HCT116 (cell line): ENCODE data around the gene GOLGA6L2. TPM values are rescaled to one million over a fixed set of nuclear protein-coding genes. Genes with fewer than 3 reads are reported as not detected.
A peak's percentile ranks its signal among the peaks of the same experiment; 100 is the strongest.

Source experiments
- ATAC-seq: fragments of 200-7000 bp; cut with Tn5 transposase; 2 replicates; pipeline ENCODE4 v1.9.1; 2020; ENCODE audit warnings: mild to moderate bottlenecking, moderate library complexity
- BruUV-seq: library from RNA; stranded (reverse); fragments of 400-500 nt; replicated peaks from 2 replicates; lab custom pipeline; 2021; lab: Mats Ljungman, UMichigan
- CTCF ChIA-PET: fragments of 300-600 bp; sonication (Branson Sonifier 250); formaldehyde crosslinking; loops from one replicate; lab custom pipeline; 2021; ENCODE audit warnings: antibody characterized with exemption; lab: Charles Lee
- POLR2A ChIA-PET: fragments of 300-600, 350-600 bp; sonication (Branson Sonifier 250); formaldehyde crosslinking; loops from one replicate; lab custom pipeline; 2021; ENCODE audit warnings: antibody characterized with exemption; lab: Charles Lee
- RAD21 ChIA-PET, 2 experiments: fragments of 300-600 bp; sonication (Branson Sonifier 250); formaldehyde crosslinking; loops; one replicate each; lab custom pipeline; 2023; ENCODE audit warnings: low total read pairs in 2 of 2; ENCODE audit not compliant: uncharacterized antibody in 2 of 2, unreplicated experiment in 2 of 2, low non-redundant PET in 1 of 2; lab: Charles Lee
- DNase-seq: peaks from one replicate; pipeline ENCODE4 v3.0.0-alpha.2; 2010; ENCODE audit warnings: low read depth, low spot score
- H2AFZ ChIP-seq: fragments of 200-600 bp; shearing (Covaris generic), sonication (generic); 2 replicates; pipeline ENCODE4 v1.6.1; 2017; ENCODE audit warnings: low read depth, mixed run types, mixed read lengths, antibody characterized with exemption, low read length; ENCODE audit not compliant: poor library complexity, severe bottlenecking
- H3K27ac ChIP-seq: 2 replicates; pipeline ENCODE4 v1.5.1; 2012; ENCODE audit warnings: low read depth, low read length
- H3K27me3 ChIP-seq: fragments of 200-600 bp; sonication (generic); 2 replicates; pipeline ENCODE4 v1.6.1; 2016; ENCODE audit warnings: mixed run types, low read length, mixed read lengths; ENCODE audit not compliant: insufficient read depth
- H3K36me3 ChIP-seq, 2 experiments: fragments of 200-500 bp in 1 of 2; fragments of 200-600 bp in 1 of 2; sonication (Bioruptor generic) in 1 of 2; sonication (generic) in 1 of 2; 2 replicates each; pipeline versions ENCODE4 v1.5.1 to v1.6.1; 2014 to 2016; ENCODE audit warnings: low read length in 2 of 2, inconsistent platforms in 1 of 2, mixed read lengths in 1 of 2, mixed run types in 1 of 2; ENCODE audit not compliant: insufficient read depth in 2 of 2, control insufficient read depth in 1 of 2
- H3K4me1 ChIP-seq, 2 experiments: fragments of 200-600 bp in 1 of 2; sonication (generic) in 1 of 2; 2 replicates each; pipeline versions ENCODE4 v1.5.1 to v1.6.1; 2012 to 2017; ENCODE audit warnings: low read length in 2 of 2, inconsistent platforms in 1 of 2, mild to moderate bottlenecking in 1 of 2, mixed read lengths in 1 of 2, mixed run types in 1 of 2, moderate library complexity in 1 of 2; ENCODE audit not compliant: insufficient read depth in 2 of 2, control insufficient read depth in 1 of 2
- H3K4me2 ChIP-seq: fragments of 200-600 bp; sonication (generic); 2 replicates; pipeline ENCODE4 v1.6.1; 2017; ENCODE audit warnings: mixed run types, low read length, mixed read lengths
- H3K4me3 ChIP-seq, 2 experiments: fragments of 200-600 bp in 1 of 2; sonication (generic) in 1 of 2; replicated peaks in 1 of 2; 2 replicates each; pipeline ENCODE4 v1.5.1; 2011 to 2016; ENCODE audit warnings: low read length in 2 of 2, control low read depth in 1 of 2, low read depth in 1 of 2, mild to moderate bottlenecking in 1 of 2, mixed read lengths in 1 of 2, mixed run types in 1 of 2
- H3K79me2 ChIP-seq: fragments of 200-600 bp; sonication (generic); 2 replicates; pipeline ENCODE4 v1.6.1; 2017; ENCODE audit warnings: mild to moderate bottlenecking, mixed run types, low read length, moderate library complexity, mixed read lengths; ENCODE audit not compliant: insufficient read depth
- H3K9ac ChIP-seq: fragments of 200-600 bp; sonication (generic); 2 replicates; pipeline ENCODE4 v1.6.1; 2016; ENCODE audit warnings: low read length, mixed read lengths
- H3K9me2 ChIP-seq: fragments of 200-600 bp; sonication (generic), shearing (Covaris generic); 2 replicates; pipeline ENCODE4 v1.6.1; 2017; ENCODE audit warnings: mixed run types, mild to moderate bottlenecking, moderate library complexity; ENCODE audit not compliant: insufficient read depth
- H3K9me3 ChIP-seq, 2 experiments: fragments of 200-500 bp in 1 of 2; fragments of 200-600 bp in 1 of 2; sonication (Bioruptor generic) in 1 of 2; sonication (generic) in 1 of 2; 2 replicates each; pipeline ENCODE4 v1.6.1; 2014 to 2017; ENCODE audit warnings: low read length in 2 of 2, mixed read lengths in 2 of 2, inconsistent platforms in 1 of 2, low read depth in 1 of 2, mild to moderate bottlenecking in 1 of 2, mixed run types in 1 of 2, moderate library complexity in 1 of 2; ENCODE audit not compliant: control insufficient read depth in 1 of 2, insufficient read depth in 1 of 2
- H4K20me1 ChIP-seq: fragments of 200-600 bp; sonication (generic), shearing (Covaris generic); 2 replicates; pipeline ENCODE4 v1.6.1; 2017; ENCODE audit warnings: mixed run types, mild to moderate bottlenecking, moderate library complexity; ENCODE audit not compliant: insufficient read depth
- CTCF ChIP-seq, 3 experiments: fragments of 200-600 bp in 1 of 3; sonication (generic) in 1 of 3; IDR thresholded peaks in 2 of 3; conservative IDR thresholded peaks in 1 of 3; 2 replicates each; pipeline ENCODE4 v1.5.1; 2012 to 2017; ENCODE audit warnings: low read depth in 2 of 3, low read length in 2 of 3, antibody characterized with exemption in 1 of 3, borderline replicate concordance in 1 of 3, control low read depth in 1 of 3, mild to moderate bottlenecking in 1 of 3, mixed read lengths in 1 of 3, mixed run types in 1 of 3, moderate library complexity in 1 of 3; ENCODE audit not compliant: insufficient read depth in 1 of 3
- RAD21 ChIP-seq: IDR thresholded peaks from 2 replicates; pipeline ENCODE4 v1.6.1; 2012; ENCODE audit warnings: low read depth, mild to moderate bottlenecking
- REST ChIP-seq: IDR thresholded peaks from 2 replicates; pipeline ENCODE4 v1.6.1; 2012; ENCODE audit warnings: low read depth
- ZNF274 ChIP-seq: fragments of 200-500 bp; sonication (Bioruptor generic); IDR thresholded peaks from 2 replicates; pipeline ENCODE4 v1.6.1; 2014; ENCODE audit warnings: mild to moderate bottlenecking, low read depth, low read length, inconsistent platforms
- intact Hi-C: fragments of 100-400 bp; cut with micrococcal nuclease; formaldehyde crosslinking; loops from 2 replicates; pipeline ENCODE4 v1.10.0; 2022
- total RNA-seq: library from RNA; stranded (reverse); gene quantifications from one replicate; pipeline ENCODE4 v1.2.1, GENCODE V29; 2021; ENCODE audit not compliant: unreplicated experiment

GOLGA6L2 gene
- total RNA-seq, 1 experiment from 2014 or later = not detected

- Histone ChIP-seq H3K36me3 (no peaks in the 10 kb centered on the region), H3K4me1 (no peaks in the 10 kb centered on the region), H3K9me2 (no peaks in the 10 kb centered on the region), H3K79me2 (no peaks in the 10 kb centered on the region), H3K27ac (no peak overlapping the region), H3K9me3 (no peaks in the 10 kb centered on the region), H3K4me2 (no peak overlapping the region), H3K4me3 (no peak overlapping the region), H3K27me3 (peaks cover 13% of the 10 kb centered on the region; the same call in 1 of the 2 replicates), H3K9ac (no peak overlapping the region), H4K20me1 (no peaks in the 10 kb centered on the region), H2AFZ (no peak overlapping the region)
- POLR2A ChIA-PET = no interaction called here
- BruUV-seq = no TSS peak
- intact Hi-C loops = loop anchor here (5.0 kb wide), 1 partner anchor 430 kb away; the partner anchor contains the start of gene TUBGCP5
- RAD21 ChIA-PET = interaction anchor here in 1 of 2 experiments (0.6 kb wide), 1 partner anchor 19 kb away, joined by 3 read pairs; no protein-coding TSS in a partner anchor
- CTCF ChIA-PET = interaction anchor here (0.6 to 0.8 kb wide), 6 partner anchors 9 to 431 kb away, joined by 3 to 5 read pairs (median 3); no protein-coding TSS in a partner anchor
- TF ChIP-seq RAD21 (peak; percentile 51), CTCF (IDR thresholded peaks at IDR 0.05 in 2 of 3, conservative IDR thresholded peaks at IDR 0.05 in 1 of 3; ENCODE audit: borderline replicate concordance in 1 of 3, insufficient read depth in 1 of 3, low read depth in 2 of 3, low read length in 2 of 3) (peak; percentile 25 to 62 (median 29); a peak in 4 of 6 replicates), ZNF274 (no peak), REST (no peak)
- peak; percentile 55; the same call in 1 of the 2 replicates for ATAC-seq
- peak; percentile 24 for DNase-seq
Measured at GRCh38 chr15:23467110-23467600, 20.1 kb upstream of the GOLGA6L2 start.
